Mucosa of rectum (tissue), 2 donors: ENCODE data around the gene RAP2B.
A peak's percentile ranks its signal among the peaks of the same experiment; 100 is the strongest.
"Not testable (repeated sequence)": the region's sequence is repeated elsewhere in the genome, so short reads cannot be mapped to it uniquely, and the experiment has no call there.

Source experiments
- H3K27ac ChIP-seq, 2 donors: one replicate each; pipeline ENCODE4 v1.7.0; 2013; ENCODE audit warnings: inconsistent platforms in 2 of 2, low read depth in 2 of 2, low read length in 2 of 2
- H3K27me3 ChIP-seq, 2 donors: one replicate each; pipeline ENCODE4 v1.7.0; 2013; ENCODE audit warnings: low read length in 2 of 2; ENCODE audit not compliant: control insufficient read depth in 2 of 2, insufficient read depth in 2 of 2
- H3K36me3 ChIP-seq, 2 donors: one replicate each; pipeline ENCODE4 v1.7.0; 2013; ENCODE audit warnings: low read length in 2 of 2; ENCODE audit not compliant: control insufficient read depth in 2 of 2, insufficient read depth in 2 of 2
- H3K4me1 ChIP-seq, 2 donors: one replicate each; pipeline ENCODE4 v1.7.0; 2013; ENCODE audit warnings: low read length in 2 of 2, mild to moderate bottlenecking in 1 of 2; ENCODE audit not compliant: control insufficient read depth in 2 of 2, insufficient read depth in 2 of 2
- H3K4me3 ChIP-seq, 2 donors: one replicate each; pipeline ENCODE4 v1.7.0; 2013; ENCODE audit warnings: low read length in 2 of 2
- H3K9ac ChIP-seq, 2 donors: one replicate each; pipeline ENCODE4 v1.7.0; 2013; ENCODE audit warnings: low read length in 2 of 2, low read depth in 1 of 2, mild to moderate bottlenecking in 1 of 2
- H3K9me3 ChIP-seq, 2 donors: one replicate each; pipeline ENCODE4 v1.7.0; 2013; ENCODE audit warnings: low read length in 2 of 2; ENCODE audit not compliant: control insufficient read depth in 2 of 2
- donor health status: healthy.
- donor health status: Normal muscosa, but diverticular disease.

The RAP2B gene

GRCh38 chr3:153138276-153139210 lies 23.5 kb upstream of the RAP2B start:
- H3K9me3 ChIP-seq, result no peaks in the 10 kb centered on the region
- H3K4me3 ChIP-seq, result no peak overlapping the region
- H3K4me1 ChIP-seq, result peaks cover 0 to 9% of the 10 kb centered on the region in 2 donors
- H3K27me3 ChIP-seq, result no peaks in the 10 kb centered on the region
- H3K36me3 ChIP-seq, result no peaks in the 10 kb centered on the region
- H3K27ac ChIP-seq, result peak overlapping the region; percentile 66 to 67
- peak overlapping the region in 1 of 2 donors; percentile 48 for H3K9ac ChIP-seq

GRCh38 chr3:153142961-153143360 lies 19.1 kb upstream of the RAP2B start:
- Histone ChIP-seq H3K27me3 (no peaks in the 10 kb centered on the region), H3K4me3 (no peak overlapping the region), H3K4me1 (peaks cover 0 to 9% of the 10 kb centered on the region in 2 donors), H3K27ac (no peak overlapping the region), H3K36me3 (no peaks in the 10 kb centered on the region), H3K9me3 (no peaks in the 10 kb centered on the region), H3K9ac (no peak overlapping the region)

DNA sequence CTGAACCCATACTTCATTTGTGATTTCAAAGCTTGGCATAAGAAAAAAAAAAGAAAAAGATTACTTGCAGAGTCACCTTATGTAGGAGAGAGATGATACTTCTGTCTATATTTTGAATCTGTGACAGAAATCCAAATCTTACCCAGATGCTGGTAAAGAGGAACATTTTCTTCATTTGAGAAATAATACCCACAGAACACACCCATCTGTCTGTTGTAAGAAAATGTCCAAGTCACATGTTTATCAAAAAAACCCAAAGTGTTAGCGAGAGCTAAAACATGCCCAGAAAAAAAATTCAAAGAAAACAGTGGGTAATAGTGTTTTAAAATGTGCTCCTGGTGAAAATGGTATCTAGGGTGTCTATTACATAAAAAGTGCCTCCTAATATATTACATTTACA lies 18.0 kb upstream of the RAP2B start:
- no peak overlapping the region for H3K27ac ChIP-seq
- no peaks in the 10 kb centered on the region for H3K9me3 ChIP-seq
- H3K36me3 ChIP-seq, result no peaks in the 10 kb centered on the region
- H3K9ac ChIP-seq, result no peak overlapping the region
- H3K4me3 ChIP-seq, result no peak overlapping the region
- H3K27me3 ChIP-seq, result no peaks in the 10 kb centered on the region
- H3K4me1 ChIP-seq, result peaks cover 0 to 3% of the 10 kb centered on the region in 2 donors

DNA sequence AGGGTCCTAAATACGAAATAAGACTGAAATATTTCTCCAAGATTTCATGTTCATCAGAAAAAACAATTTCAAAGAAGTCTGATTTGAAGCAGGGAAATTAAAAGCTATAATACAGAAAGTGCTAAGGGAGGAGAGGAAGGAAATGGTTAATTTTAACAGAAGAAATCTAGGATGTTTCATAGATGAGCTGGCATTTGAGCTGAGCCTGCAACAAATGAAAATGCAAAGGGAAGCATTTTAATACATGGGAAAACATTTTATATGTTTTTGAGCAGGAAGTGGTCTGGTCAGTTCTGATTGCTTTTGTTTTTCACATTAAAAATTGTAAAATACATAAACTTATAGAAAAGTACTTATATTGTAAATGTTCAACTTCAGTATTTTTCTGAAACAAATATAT lies 17.2 kb upstream of the RAP2B start:
- no peaks in the 10 kb centered on the region for H3K27me3 ChIP-seq
- no peaks in the 10 kb centered on the region for H3K4me1 ChIP-seq
- H3K4me3 ChIP-seq, result no peak overlapping the region
- no peak overlapping the region for H3K9ac ChIP-seq
- no peaks in the 10 kb centered on the region for H3K36me3 ChIP-seq
- no peak overlapping the region for H3K27ac ChIP-seq
- no peaks in the 10 kb centered on the region for H3K9me3 ChIP-seq

DNA sequence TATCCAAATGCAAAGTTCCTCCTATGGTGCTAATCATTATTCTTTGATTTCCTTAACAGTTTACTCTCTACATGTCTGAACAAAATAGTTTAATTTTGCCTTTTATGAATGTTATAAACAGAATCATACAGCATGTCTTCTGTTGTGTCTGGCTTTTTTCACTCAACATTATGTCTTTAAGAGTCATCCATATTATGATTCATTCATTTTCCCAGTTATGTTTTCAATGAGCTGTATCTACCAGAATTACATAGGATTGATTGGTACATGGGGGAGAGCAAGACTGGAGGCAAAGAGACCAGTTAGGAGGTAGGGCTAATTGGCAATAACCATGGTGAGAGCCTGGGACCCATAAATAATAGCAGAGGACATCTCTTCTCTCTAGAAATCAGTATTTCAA lies 16.6 kb upstream of the RAP2B start:
- Histone ChIP-seq H3K27ac (no peak overlapping the region), H3K9me3 (no peaks in the 10 kb centered on the region), H3K36me3 (no peaks in the 10 kb centered on the region), H3K9ac (no peak overlapping the region), H3K4me1 (no peaks in the 10 kb centered on the region), H3K4me3 (no peak overlapping the region), H3K27me3 (no peaks in the 10 kb centered on the region)

DNA sequence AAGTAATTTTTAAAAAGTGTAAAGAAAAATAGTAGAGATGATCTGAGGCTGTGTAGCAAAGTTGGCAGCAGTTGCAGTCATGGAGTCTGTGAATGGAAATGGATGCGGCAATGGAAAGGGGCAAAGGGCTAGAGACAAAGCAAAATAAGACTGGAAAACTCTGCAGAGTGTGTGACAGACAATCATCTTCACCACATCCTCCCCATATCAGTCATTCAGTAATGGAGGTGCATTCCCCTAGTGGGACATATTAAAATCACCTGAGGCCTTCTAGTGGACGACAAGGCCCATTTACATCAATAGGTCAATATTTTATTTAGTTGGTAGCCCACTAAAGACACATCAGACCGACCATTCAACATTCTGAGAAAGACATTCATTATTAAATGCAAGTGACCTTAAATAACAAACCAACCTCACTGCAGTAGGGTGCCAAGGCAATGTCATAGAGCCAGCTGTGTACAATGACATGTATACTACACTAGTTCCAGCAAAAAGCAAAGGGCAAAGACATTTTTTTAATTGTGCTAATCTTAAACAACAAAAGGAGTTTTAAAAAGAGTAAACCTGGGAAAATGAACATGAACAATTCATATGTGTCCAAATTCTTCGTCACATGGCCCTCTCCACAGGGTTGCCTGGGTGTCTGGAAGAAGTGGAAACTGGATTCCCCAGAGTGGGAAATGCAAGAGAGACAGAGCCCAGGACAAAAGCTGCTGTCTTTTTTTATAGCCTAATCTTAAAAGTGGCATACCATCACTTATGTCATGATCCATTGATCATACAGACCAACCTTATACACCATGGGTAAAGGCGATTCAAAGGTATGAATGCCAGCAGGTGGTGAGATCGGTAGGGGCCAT lies 15.6 kb upstream of the RAP2B start:
- Histone ChIP-seq H3K36me3 (no peaks in the 10 kb centered on the region), H3K9ac (no peak overlapping the region), H3K9me3 (no peaks in the 10 kb centered on the region), H3K4me1 (no peaks in the 10 kb centered on the region), H3K4me3 (no peak overlapping the region), H3K27ac (no peak overlapping the region), H3K27me3 (no peaks in the 10 kb centered on the region)

GRCh38 chr3:153150991-153151390 lies 11.0 kb upstream of the RAP2B start:
- no peak overlapping the region for H3K9ac ChIP-seq
- no peaks in the 10 kb centered on the region for H3K36me3 ChIP-seq
- H3K9me3 ChIP-seq, result no peaks in the 10 kb centered on the region
- H3K27me3 ChIP-seq, result no peaks in the 10 kb centered on the region
- no peak overlapping the region for H3K4me3 ChIP-seq
- H3K4me1 ChIP-seq, result no peaks in the 10 kb centered on the region
- no peak overlapping the region for H3K27ac ChIP-seq

- peaks cover 6 to 11% of the 10 kb centered on the region in 2 donors for H3K4me1 ChIP-seq
- H3K27ac ChIP-seq, H3K4me3 ChIP-seq, H3K9ac ChIP-seq, H3K27me3 ChIP-seq, H3K9me3 ChIP-seq, H3K36me3 ChIP-seq: not testable (repeated sequence)
Observed at GRCh38 chr3:153155786-153156185, 6.2 kb upstream of the RAP2B start.

- Histone ChIP-seq H3K9ac (no peak overlapping the region), H3K27ac (no peak overlapping the region), H3K27me3 (no peaks in the 10 kb centered on the region)
Observed at GRCh38 chr3:153158189-153158588, 3.8 kb upstream of the RAP2B start.

More at GRCh38 chr3:153158189-153158588, 3.8 kb upstream of the RAP2B start:
- Histone ChIP-seq H3K9me3 (no peaks in the 10 kb centered on the region), H3K36me3 (no peaks in the 10 kb centered on the region), H3K4me3 (no peak overlapping the region), H3K4me1 (peaks cover 8 to 12% of the 10 kb centered on the region in 2 donors)
